HEK293 (cell line): ENCODE measurements around the gene LMTK2.

Source experiments
- TRIM28 ChIP-seq: IDR thresholded peaks from 2 replicates; pipeline ENCODE4 v1.6.1; 2011; ENCODE audit warnings: low read length, control low read depth, borderline replicate concordance
- ZNF350 ChIP-seq: fragments of 450-650 bp; formaldehyde crosslinking; IDR thresholded peaks from 2 replicates; pipeline ENCODE4 v1.5.0; 2017; ENCODE audit warnings: missing biosample characterization, mild to moderate bottlenecking, missing genetic modification characterization
- TF ChIP-seq, protein P1 (sequence below): fragments of 450-650 bp; formaldehyde crosslinking; IDR thresholded peaks from 2 replicates; pipeline ENCODE4 v1.5.1; 2016; ENCODE audit warnings: missing biosample characterization, missing genetic modification characterization

DNA sequence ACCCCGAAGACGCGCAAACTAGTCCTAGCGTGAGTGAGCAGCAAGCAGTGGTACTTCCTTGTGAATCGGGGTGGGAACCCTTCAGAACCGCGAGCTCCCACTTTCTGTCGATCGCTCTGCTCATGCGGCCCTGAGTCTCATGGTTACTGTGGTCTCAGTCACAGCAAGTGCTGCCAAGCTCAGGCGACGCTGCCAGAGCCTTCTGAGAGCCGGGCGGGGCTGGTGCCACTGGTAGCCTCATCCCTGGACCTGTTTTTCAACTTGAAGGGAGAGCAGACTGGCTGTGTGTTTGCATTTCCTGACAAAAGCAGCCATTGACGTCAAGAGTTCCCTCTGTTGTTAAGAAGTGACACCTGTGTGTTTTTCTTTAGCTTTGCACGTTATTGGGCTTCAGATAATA is 71.7 kb downstream of the LMTK2 start:
- TF ChIP-seq, protein P1, sequence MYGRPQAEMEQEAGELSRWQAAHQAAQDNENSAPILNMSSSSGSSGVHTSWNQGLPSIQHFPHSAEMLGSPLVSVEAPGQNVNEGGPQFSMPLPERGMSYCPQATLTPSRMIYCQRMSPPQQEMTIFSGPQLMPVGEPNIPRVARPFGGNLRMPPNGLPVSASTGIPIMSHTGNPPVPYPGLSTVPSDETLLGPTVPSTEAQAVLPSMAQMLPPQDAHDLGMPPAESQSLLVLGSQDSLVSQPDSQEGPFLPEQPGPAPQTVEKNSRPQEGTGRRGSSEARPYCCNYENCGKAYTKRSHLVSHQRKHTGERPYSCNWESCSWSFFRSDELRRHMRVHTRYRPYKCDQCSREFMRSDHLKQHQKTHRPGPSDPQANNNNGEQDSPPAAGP (tag by site-specific recombination) = no peak
- TF ChIP-seq TRIM28 = no peak
- no peak for TF ChIP-seq ZNF350 (tag by site-specific recombination)
